HG03066 (cell line): ENCODE results near the gene SECISBP2L.

ENCODE experiments used
- ATAC-seq: cut with Tn5 transposase; IDR thresholded peaks from one replicate; pipeline ENCODE4 v1.9.1; 2021; ENCODE audit warnings: low read depth; ENCODE audit not compliant: unreplicated experiment

SECISBP2L gene

DNA sequence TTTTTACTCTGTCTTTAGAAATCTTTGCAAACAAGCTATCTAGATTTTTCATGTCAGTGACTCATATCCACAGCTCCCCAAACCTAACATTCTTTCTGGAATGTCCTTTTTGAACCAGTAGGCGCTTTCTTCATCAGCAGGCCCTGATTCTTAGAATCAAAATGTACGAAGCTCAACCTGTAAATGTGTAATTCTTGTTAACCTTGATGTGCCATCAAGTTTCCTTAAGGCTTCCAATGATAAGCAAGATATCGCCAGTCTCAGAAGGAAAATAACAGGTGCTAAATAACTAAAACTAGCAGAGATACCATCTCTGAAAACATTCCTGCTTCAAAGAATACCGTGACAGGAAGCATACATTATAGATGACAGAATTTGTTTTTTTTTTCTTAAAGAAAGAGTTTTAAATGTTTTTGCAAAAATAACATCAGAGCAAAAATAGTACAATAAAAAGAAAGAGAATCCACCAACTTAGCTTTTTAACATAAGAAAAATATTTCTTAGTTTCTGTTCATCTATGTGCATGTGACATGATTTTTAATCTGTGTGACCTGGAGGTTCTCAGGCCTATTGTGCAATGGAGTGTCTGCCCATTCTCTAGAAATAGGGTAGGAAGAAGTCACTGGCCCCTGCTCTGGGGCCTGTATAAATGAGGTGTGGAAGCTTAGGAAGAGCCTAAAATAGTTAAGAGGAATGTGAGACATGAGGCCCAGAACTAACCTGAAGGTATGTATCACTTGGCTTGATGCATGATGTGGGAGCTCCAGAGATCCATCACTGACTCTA, 14.7 kb upstream of the SECISBP2L start:
- ATAC-seq, result no peak

DNA sequence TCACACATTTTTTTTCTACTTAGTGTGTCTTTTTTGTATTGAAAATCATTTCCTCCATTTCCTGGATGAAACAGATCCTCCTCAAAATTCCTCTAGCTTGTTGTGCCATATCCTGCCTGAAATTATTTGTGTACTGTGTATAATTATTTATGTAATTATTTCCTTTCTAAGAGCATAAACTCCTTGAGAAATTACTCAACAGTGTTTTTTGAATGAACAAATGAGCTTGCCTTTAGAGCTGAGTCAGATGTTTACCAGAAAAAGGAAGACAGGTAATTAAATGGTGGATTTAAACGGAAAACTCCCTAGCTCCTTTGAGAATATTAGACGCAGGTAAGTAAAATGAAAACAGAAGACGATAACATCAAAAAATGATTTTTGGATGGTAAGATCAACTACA, 13.2 kb upstream of the SECISBP2L start:
- ATAC-seq, result no peak

DNA sequence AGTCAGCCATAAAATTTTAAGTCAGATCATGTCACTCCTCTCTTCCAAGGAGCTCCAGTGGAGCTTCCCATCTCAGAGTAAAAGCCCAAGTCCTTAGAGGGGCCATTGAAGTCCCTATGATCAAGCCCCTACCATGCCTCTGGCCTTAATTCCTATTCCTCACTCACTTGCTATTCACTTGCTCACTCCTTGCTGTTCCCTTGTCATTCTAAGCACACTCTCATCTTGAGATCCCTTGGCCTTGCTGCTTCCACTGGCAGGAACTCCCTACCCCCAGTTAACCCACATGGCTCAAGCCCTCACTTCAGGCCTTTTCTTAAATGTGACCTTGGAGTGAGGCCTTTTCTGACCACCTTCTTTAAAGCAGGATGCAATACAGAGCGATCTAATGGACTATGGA, 12.3 kb upstream of the SECISBP2L start:
- no peak for ATAC-seq

DNA sequence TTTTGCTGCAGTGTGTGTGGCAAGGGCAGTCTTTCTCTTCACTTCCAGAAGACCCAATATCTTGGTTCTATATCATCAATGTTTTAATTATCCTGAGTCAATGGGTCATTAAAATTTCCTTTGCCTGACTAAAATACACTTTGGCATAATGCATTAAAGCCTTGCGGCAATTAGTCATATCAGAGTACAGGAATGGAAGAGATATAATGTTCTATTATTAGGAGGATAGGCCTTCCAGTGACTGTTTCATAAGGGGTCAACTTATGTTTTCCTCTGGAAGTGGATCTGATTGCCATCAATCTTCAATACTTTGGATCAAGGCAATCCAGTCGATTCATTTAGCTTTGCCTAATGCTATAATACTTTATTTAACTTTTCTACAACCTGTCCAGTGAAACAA, 9.4 kb upstream of the SECISBP2L start:
- ATAC-seq, result no peak

DNA sequence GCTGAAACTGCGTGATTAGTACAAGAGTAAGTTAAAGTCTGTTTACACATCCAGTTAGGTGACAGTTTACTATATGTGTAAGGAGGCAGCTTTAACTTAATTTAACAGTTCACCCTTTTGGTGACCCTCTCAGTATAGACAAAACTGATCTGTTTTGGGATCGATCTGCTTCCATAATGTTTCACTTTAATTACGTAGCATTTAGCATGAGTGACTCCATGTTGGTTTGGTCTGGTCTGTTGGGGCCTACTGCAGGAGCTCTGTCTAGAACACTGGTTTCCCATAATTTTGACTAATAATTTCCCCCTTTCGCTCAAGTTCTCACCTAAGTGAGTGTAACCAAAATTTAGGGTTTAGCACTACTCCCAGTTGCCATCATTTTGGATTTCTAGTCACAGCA, 6.4 kb upstream of the SECISBP2L start:
- no peak for ATAC-seq

DNA sequence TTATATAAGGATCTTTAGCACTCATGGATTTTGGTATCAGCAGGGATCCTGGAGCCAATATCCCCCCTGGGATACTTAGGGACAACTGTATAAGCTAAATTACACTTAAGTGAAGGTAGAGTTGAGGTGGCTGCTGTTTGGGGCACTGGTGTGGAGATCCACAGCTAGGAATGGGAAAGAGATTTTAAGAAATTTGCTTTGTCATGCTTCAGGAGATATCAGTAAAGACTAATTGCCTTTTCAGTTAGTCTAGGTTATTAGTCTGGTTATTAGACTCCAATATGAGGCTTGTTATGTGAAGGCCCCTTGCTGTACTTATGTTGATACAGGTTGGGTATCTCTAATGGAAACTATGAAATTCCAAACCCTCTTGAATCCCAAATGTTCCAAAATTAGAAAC, 1.2 kb upstream of the SECISBP2L start:
- ATAC-seq, result no peak

DNA sequence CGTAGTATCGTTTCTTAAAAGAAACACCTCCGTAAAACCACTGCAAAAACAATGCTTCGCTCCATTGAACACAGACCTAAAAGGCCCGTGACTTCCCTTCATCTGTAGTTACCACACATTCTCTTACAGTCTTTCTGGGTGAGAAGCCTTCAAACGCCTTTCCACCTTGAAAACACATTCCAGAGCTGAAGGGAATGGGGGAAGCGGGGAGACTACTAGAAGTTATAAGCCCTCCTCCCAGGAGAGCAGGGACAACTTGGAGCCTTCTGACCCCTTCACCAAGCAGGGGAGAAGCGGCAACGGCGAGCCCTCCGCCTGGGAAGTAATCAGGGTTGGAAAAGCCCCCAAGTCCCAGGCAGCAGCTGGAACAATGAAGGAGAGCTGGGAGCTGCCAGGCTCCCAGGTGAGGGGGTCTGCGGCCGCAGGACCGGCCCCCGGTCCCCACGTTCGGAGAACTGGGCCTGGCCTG, 461 bp downstream of the SECISBP2L start:
- ATAC-seq, result peak; percentile 46

DNA sequence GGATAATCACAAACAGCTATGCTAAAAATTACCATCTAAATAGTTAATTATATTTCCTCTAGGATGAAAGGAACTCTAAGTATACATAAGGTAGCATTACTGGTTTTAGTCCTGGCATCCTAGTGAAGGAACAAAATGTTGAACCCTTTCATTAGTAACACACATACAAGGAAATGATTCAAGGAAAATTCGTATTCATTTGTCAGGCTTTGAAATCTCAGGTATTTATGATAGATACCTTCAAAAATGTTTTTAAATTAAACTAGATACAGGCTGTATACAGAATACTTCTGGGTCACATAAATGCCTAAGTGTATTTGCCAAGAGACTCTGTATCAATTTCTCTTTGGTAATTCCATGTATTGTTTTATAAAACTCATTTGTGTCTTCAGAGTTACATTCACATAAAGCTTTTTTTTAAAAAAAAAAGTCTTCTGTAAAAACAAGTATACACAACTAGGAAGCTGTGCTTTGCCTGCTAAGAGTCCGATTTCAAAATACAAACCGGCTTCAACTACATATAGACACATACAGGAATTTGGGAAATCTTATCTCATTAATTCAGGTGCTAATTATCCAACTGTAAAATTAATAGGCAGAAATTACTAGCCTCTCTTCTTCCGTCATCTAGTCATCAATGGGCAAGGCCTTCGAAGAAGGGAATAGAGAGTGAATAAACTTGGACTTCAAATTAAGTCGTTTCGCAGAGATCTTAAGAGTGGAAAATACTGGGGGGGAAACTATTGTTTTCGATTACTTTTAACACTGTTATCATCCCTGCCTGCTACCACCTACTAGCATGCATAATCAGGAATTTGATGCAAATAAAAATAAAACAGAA, 1.3 kb downstream of the SECISBP2L start:
- ATAC-seq, result no peak

DNA sequence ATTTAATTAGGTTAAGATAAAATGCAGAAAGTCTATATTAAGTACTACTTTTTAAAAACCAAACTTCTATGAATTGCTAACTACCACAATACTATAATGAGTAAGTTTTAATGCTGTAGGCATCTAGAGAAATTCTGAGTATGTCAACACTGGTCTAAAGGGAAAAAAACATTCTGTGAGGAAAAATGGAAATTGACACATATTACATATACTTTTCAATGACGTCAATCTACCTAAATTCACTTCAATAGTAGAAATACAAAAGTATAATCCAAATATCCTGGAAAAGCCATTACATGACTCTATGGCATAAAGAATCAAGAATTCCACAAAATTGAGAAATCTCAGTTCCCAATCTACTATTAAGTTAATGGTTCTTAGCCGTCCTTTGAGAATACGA, 2.2 kb downstream of the SECISBP2L start:
- ATAC-seq, result no peak

DNA sequence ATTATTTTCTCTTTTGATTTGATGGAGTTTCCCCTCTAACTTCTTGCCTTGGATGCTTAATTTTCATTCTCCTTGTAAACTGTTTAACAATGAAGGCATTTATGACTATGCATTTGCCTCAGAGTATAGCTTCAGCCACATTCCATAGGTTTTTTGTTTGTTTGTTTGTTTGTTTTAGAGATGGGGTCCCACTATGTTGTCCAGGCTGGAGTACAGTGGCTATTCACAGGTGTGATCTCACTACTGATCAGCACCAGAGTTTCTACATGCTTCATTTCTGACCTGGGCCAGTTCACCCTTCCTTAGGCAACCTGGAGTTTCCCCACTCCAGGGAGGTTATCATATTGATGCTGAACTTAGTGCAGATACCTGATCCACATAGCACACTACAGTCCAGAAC, 4.1 kb downstream of the SECISBP2L start:
- no peak for ATAC-seq

DNA sequence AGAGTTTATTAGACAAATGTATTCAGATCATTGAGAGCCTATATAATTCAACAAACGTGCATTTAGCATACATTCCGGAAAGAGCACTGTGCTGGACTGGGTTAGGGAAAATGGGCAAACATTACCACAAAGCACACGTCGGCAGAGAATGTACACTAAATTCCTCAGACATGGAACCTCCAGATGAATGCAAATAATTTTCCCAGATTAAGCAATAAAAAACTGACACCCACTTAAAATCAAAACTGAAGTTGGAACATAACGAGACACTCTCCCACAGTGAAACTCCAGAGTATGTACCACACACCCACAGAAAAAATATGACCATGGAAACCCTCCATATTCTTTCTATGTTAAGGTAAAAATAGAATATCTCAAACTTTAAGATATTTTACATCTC, 4.8 kb downstream of the SECISBP2L start:
- ATAC-seq, result no peak

DNA sequence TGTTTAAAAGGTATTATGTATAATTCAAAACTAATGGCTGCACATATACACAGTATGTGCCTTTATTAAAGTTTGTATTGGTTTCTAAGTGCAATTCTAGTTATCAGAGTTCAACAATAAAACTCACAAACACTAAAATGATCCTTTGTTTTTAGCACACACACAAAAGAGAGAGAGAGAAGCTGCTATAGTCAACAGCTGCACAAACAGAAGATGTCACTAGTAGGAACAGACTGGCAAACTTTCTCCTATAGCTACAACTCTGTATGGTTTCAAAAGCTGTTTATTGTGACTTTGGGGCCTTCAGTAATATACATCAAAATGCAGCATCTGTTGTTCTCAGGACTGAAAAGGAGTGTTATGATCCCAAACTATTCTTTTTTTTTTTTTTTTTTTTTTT, 6.1 kb downstream of the SECISBP2L start:
- no peak for ATAC-seq

DNA sequence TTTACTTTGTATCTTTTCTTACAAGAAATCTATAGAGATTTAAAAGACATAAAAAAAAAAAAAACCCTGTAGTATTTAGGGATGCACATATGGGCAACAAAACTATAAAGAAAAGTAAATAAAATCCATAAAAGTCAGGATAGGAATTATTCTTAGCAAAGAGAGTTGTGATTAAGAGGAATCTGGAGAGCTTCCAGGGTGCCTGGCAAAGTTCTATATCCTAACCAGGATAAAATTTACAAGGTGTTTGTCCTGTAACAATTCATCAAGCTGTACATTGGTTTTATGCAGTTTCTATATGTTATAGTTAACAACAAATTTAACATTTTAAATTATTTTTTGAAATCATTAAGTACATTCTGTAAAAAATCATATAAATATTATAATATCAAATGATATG, 7.9 kb downstream of the SECISBP2L start:
- no peak for ATAC-seq

DNA sequence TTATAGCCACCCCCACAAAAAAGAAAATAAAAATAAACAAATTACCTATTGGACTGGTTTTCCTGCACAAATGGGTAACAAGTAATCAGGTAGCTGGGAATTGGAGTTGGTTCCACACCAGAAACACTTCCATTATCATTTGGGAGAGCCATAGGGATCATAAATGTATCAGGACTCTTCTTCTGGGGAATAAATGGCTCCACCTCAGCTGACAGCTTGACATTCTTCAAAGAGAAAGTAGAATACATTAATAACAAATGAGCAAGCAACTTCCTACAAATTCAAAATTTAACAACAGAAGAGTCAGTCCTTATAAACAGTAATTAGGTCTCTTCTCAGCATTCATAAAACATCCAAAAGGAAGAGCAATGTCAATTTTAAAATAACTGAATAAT, 8.7 kb downstream of the SECISBP2L start:
- ATAC-seq, result no peak

DNA sequence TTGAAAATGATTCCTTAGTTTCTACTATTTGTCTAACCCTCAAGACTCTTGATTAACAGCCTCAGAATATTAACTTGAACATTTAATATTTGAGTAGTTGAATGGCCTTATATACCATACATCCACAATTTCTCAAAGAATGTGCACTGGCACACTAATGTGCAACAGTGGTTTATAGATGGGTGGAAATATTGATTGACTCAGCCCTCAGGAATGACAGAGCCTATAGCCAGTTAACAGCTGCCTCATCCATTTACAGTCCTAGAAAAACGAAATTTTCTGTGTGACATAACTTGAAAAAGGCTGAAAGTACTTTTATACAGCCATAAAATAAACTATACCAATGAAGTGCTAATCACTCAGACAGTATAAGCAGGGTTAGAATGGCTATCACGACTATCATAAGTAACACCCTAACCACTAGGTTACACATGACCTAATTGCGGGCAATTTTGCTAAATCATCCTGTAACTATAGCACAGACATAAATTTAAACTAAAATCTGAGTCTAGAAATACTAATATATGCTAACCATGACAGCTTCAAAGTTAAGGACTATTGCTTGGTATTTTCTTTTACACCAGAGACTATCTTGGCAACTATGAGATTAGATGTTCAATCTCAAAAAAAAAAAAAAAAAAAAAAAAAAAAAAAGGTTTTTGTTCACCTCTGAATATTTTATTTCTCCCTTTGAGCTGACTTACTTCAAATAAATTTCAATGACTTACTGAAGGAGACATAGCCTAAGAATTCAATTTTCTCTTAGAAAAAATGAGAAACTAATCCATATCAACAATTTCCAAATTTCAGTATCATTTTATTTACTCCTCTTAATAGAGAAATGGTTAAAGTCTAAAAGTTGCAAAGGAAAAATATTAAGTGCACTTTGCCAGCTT, 9.3 kb downstream of the SECISBP2L start:
- ATAC-seq, result no peak

DNA sequence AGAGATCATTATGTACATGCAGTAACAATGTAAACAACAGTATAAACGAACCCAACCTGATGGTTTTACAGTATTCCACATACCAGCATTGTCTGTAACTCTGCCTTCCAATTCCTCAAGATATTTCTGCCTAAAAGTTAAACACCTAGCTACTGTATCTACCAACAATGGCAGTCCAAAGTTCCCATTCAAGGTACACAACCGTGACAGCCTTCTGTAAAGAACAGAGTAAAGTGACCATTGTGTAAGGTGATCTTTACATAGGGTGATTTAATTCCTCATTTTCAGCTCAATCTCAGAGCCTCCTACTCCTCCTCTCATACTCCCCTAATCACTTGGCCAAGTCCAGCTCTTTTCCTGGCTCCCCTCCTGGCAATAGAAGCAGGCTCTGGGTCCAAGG, 10.4 kb downstream of the SECISBP2L start:
- ATAC-seq, result no peak

DNA sequence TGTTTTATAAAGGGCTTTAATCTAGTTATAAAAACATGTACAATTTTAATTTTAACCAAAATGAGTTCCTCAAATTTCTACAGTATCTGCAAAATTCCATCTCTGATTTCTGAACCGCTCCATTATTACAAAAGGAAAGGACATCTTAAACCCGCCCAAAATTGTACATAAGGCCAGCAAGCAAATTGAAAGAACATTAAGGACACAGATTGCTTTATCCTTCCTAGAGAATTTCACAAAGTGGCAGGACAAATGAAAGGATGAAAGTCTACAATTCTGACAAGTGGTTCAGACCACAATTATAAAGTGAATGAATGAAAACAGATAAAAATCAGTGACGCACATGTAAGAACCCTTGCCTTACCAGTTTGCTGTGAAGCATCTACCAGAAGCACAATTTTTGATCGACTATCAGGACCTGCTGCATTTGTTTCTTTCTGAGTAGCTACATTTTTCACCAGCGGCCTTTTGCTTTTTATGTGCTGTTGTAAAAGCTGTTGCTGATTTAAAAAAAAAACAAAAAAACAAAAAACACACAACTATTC, 13.6 kb downstream of the SECISBP2L start:
- no peak for ATAC-seq

DNA sequence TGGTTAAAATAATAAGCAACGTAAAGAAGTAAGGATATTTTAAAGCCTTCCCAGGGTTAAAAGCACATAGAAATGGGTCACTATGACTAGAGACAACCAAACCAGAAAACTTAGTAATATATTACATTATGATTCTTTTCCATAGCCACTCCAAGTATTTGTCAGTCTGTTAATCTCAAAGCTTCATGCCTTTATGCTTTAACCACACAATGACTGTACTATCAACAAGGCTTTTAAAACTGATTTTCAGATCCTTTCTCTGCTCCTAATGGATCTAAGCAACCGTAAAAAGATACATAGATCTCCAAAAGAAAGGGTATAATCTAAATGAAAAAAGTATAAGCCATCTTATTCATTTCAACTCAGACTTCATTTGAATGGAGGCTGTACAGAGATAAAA, 14.4 kb downstream of the SECISBP2L start:
- ATAC-seq, result no peak

DNA sequence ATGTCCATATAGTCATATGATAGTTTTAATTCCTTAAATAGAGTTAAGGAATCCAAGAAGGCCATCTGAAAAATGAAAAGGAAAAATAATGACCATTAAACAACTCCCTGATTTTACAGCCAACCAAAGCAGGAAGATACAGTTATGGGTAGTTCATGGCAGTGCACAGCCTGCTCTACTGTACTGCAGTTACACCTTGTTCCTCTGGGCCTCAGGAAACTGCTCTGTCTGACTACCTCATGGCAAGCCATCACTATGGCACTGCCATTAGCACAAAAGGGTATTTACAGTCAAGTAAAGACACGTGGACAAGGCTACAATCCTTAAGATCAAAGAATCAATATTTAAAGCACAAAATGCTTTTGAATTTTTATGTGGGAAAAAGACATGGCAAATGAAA, 19.5 kb downstream of the SECISBP2L start:
- no peak for ATAC-seq

DNA sequence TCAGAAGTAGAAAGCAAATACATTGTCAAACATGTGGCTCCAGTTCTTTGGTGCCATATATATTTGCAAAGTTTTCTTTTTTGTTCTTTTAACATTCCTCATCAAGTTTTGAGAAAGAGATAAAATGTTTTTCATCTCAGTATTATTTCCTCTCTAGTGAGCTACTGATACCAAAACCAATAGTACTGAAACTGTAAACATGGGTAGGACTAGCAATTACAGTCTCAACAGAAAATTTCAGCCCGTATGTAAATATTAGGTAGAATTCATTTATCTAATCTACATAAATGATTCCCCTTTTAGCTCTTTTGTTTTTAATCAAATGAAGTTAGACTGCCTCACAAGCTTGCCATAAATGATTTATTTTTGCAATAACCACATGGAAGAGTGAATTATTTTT, 21.4 kb downstream of the SECISBP2L start:
- peak; percentile 72 for ATAC-seq

DNA sequence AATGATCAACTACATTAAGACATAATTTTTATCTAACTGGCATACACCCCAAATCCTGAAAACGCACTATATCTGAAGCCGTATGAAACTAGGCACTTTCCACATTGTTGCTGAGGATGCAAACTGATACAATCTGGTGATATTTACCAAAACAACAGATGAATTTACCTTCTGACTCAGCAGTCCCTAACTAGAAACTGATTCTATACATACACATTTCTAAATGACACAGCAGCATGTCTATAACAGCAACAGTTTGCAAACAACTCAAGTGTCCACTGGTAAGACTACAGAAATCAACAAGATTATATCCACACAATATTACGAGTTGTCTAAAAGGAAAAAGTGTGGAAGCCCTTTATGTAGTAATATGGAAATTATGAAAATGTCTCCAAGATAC, 22.9 kb downstream of the SECISBP2L start:
- peak; percentile 63 for ATAC-seq
